ENCODE data around the gene FOXP1. TPM values are rescaled to one million over a fixed set of nuclear protein-coding genes. Genes with fewer than 3 reads are reported as not detected.

The FOXP1 gene
- total and polyA plus RNA-seq, 2 of the 13 experiments (the other 11 are each of a cell fraction or from before 2014, with no cell fraction given) = 40.4 to 59.0 TPM

- 23% methylated on average over 6 of the region's 6 CpGs for WGBS (ENCODE audit: low lambda C conversion rate)
- no peaks in the 10 kb centered on the region for H4K20me1 ChIP-seq (ENCODE audit: insufficient read depth, low read length)
- H3K36me3 ChIP-seq (replicated peaks in 1 of 2; ENCODE audit: control insufficient read depth in 1 of 2, insufficient read depth in 2 of 2, low read length in 2 of 2) = no peaks in the 10 kb centered on the region
- ChIA-PET CTCF (ENCODE audit: low intra/inter-chr PET ratio, low total read pairs) (no interaction called here), POLR2A (no interaction called here)
- FAIRE-seq (no peak), ATAC-seq (no peak), DNase-seq (ENCODE audit: low spot score) (no peak)
- no peak overlapping the region for H3K4me2 ChIP-seq (ENCODE audit: low read depth, low read length)
- H2AFZ ChIP-seq (ENCODE audit: low read length) = no peak overlapping the region
- H3K27me3 ChIP-seq (ENCODE audit: control insufficient read depth in 1 of 2, insufficient read depth in 2 of 2, low read length in 2 of 2) = peaks cover 2 to 20% of the 10 kb centered on the region in 2 experiments; a peak in 3 of 5 replicates
- in situ Hi-C loops (cut with HindIII; ENCODE audit: extremely low pct_ligation_motif_present, low pct_unique_long_range_greater_than_20kb) (no loop called here), intact Hi-C loops (cut with micrococcal nuclease; ENCODE audit: unreplicated experiment) (no loop called here)
- H3K27ac ChIP-seq (ENCODE audit: extremely low read length, insufficient read depth, low read length) = no peak overlapping the region
- no TSS peak for BruUV-seq (replicated peaks)
- no peaks in the 10 kb centered on the region for H3K4me1 ChIP-seq (ENCODE audit: insufficient read depth, low read length)
- H3K79me2 ChIP-seq (ENCODE audit: insufficient read depth, low read length) = no peaks in the 10 kb centered on the region
- no peaks in the 10 kb centered on the region for H3K9me3 ChIP-seq (ENCODE audit: low read length)
- no peak for TF ChIP-seq ZNF362 (CRISPR knock-in tag; IDR thresholded peaks at IDR 0.05; ENCODE audit: borderline replicate concordance)
- no peak for TF ChIP-seq ZNF547 (CRISPR knock-in tag; IDR thresholded peaks at IDR 0.05)
- no peak for TF ChIP-seq PHF5A (CRISPR knock-in tag; IDR thresholded peaks at IDR 0.05; ENCODE audit: low read depth, unreplicated experiment)
- no peak for TF ChIP-seq E2F1 (CRISPR knock-in tag; IDR thresholded peaks at IDR 0.05)
- no peak for TF ChIP-seq TFDP1 (CRISPR knock-in tag; IDR thresholded peaks at IDR 0.05; ENCODE audit: borderline replicate concordance)
- TF ChIP-seq ZBTB34 (CRISPR knock-in tag; IDR thresholded peaks at IDR 0.05) = no peak
- no peak for TF ChIP-seq NFIC (IDR thresholded peaks at IDR 0.05; ENCODE audit: low read length)
- no peak for TF ChIP-seq TBX3 (IDR thresholded peaks at IDR 0.05; ENCODE audit: borderline replicate concordance)
- no peak for TF ChIP-seq HOXA5 (CRISPR knock-in tag; IDR thresholded peaks at IDR 0.05)
- no peak for TF ChIP-seq HIC2 (CRISPR knock-in tag; IDR thresholded peaks at IDR 0.05; ENCODE audit: low read depth)
- TF ChIP-seq GATAD1 (CRISPR knock-in tag; IDR thresholded peaks at IDR 0.05) = no peak
- no peak for TF ChIP-seq CENPX (CRISPR knock-in tag; IDR thresholded peaks at IDR 0.05)
- no peak for TF ChIP-seq SRSF9 (IDR thresholded peaks at IDR 0.05; ENCODE audit: borderline replicate concordance, insufficient read depth, low read depth, low read length, poor library complexity, severe bottlenecking)
- no peak for TF ChIP-seq REXO4 (CRISPR knock-in tag; IDR thresholded peaks at IDR 0.05; ENCODE audit: borderline replicate concordance)
- no peak overlapping the region for H3K4me3 ChIP-seq (replicated peaks in 1 of 3; ENCODE audit: insufficient read depth in 1 of 3, low read depth in 2 of 3, low read length in 3 of 3)
- H3K9ac ChIP-seq (ENCODE audit: insufficient read depth, low read depth, low read length) = no peak overlapping the region
Measured at GRCh38 chr3:71618538-71618937, 35.0 kb upstream of the FOXP1 start.
